Activated CD4-positive, alpha-beta T cell treated with anti-CD3 and anti-CD28 coated beads, Interleukin-2, amount 50 U/mL, for 16 hours (primary cell): ENCODE measurements around the gene RAB11B.
"Not testable (repeated sequence)": the region's sequence is repeated elsewhere in the genome, so short reads cannot be mapped to it uniquely, and the experiment has no call there.

Source experiments
- DNase-seq: peaks from one replicate; pipeline ENCODE4 v3.0.0-alpha.2; 2020

The RAB11B gene

DNA sequence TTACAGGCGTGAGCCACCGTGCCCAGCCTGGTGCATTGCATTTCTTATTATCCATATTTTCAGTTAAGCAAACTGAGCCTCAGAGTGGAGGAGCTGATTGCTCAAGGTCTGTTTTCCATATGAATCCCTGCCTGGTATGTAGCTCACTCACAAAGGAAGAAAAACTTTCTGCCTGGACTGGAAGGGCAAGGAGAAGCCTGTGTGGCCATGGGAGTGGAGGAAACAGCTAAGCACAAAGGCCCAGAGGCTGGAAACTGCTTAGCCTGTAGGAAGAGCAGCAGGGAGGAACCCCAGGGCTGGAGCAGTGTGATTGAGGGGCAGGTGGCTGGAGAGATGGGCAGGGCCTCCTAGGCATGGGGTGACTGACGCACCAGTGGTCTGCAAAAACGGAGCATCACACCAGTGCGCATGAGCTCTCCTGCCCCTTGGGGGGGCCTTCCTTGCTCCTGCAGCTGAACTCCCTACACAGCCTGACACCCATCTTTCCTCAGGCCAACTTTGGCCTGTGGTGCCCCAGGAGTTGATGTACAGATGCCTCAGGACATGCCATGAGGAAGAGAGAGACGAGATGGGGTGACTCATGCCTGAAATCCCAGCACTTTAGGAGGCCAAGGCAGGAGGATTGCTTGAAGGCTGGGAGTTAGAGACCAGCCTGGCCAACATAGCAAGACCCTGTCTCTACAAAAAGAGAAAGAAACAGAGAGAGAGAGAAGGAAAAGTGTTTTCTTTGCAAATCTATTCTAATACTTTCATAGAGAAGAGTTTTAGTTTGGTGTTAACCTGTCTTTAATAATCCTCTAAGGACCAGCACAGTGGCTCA is 51.8 kb downstream of the RAB11B start:
- no peak for DNase-seq

GRCh38 chr19:8444140-8444676 is 54.0 kb downstream of the RAB11B start:
- DNase-seq = not testable (repeated sequence)

- DNase-seq = peak; percentile 100
Observed at GRCh38 chr19:8444677-8445487, 54.7 kb downstream of the RAB11B start, which contains the start of gene HNRNPM. Gene HNRNPM (plus strand): TSS chr19:8444975. CDS start chr19:8444999, 24 bp downstream.

DNA sequence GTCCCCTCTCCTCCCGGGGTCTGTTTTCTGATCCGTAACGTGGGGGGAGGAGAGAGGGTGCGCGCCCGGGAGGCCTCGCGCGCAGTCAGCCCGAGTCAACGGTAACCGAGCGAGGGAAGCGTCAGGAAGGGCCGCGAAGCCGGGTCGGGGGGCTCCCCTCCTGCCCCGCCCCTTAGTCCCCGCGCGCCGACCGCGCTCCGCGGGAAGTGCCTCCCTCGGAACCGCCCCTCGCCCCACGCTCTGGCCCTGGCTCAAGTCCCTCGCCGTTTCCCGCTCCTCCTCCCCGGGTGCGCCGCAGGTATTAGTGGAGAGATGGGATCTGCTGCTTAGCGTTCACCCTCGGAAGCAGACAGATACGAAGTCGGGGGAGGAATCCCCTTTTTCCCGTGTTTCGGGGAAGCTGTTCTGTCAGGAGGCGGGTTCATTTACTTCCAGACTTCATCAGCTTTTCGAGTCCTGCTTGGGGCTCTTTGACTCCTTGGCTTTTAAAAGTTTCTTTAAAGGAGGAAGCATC is 55.4 kb downstream of the RAB11B start:
- peak; percentile 40 for DNase-seq

DNA sequence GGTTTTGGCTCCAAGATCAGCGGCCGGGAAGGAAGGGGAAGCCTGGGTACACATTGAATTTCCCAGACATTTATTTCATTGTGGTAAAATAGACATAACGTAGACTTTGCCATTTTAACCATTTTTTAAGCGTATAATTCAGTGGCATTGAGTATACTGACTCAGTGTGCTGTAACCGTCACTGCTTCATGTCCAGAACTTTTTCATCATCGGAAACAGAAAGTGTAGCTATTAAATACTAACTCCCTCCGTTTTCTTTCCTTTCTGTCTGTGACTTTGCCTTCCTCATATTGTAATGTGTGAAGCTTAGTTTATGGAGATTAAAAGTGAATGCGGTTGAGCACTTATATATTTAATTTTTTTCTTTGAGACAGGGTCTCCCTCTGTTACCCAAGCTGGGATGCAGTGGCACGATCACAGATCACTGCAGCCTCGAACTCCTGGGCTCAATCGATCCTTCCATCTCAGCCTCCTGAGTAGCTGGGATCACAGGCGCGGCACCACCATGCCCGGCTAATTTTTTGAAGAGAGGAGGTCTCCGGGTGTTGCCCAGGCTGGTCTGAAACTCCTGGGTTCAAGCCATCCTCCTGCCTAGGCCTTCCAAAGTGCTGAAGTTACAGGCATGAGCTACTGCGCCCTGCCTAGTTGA is 56.0 kb downstream of the RAB11B start:
- DNase-seq = no peak

- DNase-seq = no peak
Observed at GRCh38 chr19:8449830-8450229, 59.7 kb downstream of the RAB11B start.

GRCh38 chr19:8451377-8451776 is 61.2 kb downstream of the RAB11B start:
- no peak for DNase-seq

DNA sequence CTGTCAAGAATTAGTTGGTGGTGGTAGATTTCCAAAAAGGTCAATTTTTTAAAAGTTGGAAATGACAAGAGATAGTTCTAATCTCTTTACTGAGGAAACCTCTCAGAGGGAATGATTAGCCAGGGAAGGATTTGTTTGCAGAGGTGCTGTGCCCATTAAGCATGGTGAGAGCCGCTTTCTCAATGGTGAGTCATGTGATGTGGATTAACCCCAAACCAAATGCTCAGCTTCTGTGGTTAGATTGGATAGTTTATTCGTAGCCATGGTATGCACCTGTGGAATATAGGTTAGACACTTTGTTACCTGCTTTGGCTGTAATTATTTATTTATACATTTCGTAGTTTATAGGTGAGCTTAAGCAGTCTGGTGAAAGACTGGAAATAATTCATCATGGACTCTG is 61.7 kb downstream of the RAB11B start:
- no peak for DNase-seq

DNA sequence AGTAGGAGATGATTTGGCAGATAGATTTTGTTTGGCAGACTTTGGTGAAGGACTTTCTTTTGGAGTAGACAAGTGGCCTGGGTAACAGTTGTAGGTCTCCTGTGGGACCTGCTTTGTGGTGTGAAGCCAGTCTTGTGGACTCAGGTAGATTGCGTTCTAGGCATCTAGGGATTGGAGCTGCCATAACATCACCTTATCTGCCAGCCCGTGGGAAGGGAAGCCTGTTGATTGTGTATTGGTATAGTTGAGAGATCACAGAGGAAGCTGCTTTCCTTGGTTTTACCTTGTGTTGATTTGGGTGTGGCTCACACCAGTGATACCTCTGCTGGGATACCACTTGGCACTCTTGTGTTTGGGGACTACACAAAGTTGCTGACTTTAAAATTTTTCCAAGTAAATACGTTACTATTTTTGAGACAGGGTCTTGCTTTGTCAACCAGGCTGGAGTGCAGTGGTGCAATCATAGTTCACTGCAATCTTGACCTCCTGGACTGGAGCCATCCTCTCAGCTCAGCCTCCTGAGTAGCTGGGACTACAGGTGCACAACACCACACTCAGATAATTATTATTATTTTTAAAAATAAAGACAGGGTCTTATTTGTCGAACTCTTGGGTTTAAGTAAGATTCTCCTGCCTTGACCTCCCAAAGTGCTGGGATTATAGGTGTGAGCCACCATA is 62.4 kb downstream of the RAB11B start:
- no peak for DNase-seq

DNA sequence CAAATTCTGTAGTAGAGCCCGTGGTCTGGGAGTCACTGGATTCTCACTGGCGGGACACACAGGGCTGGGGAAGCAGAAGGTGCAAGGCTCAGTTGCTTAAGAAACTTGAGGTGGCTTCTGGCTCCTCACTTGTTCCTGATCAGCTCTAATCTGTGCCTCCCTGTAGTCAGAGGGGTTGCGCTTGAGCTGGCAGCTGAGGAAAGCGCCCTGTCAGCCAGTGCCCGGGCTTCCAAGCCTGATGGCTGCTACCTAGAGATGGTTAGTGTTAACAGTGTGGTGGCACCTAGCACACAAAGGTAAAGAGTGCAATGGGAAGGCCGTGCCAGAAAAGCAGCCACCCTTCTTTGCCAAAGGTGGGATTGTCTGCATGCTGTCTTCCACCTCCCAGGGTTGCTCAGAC is 63.5 kb downstream of the RAB11B start:
- DNase-seq = no peak
